IMR-90 (cell line): ENCODE data around the gene L1CAM. TPM values are rescaled to one million over a fixed set of nuclear protein-coding genes. Genes with fewer than 3 reads are reported as not detected.

Experiments
- ATAC-seq: fragments of 200-7000 bp; cut with Tn5 transposase; 2 replicates; pipeline ENCODE4 v1.9.1; 2020; ENCODE audit warnings: low read depth, mild to moderate bottlenecking, moderate library complexity
- BruUV-seq: library from RNA; stranded (reverse); fragments of 400-500 nt; replicated peaks from 2 replicates; lab custom pipeline; 2021; lab: Mats Ljungman, UMichigan
- CTCF ChIA-PET: fragments of 300-600 bp; formaldehyde crosslinking; extraction: SDS; loops from one replicate; lab custom pipeline; 2021; ENCODE audit warnings: antibody characterized with exemption; lab: Yijun Ruan, JAX
- POLR2A ChIA-PET: fragments of 300-600 bp; sonication (Branson Sonifier 250); formaldehyde crosslinking; loops from one replicate; lab custom pipeline; 2022; ENCODE audit warnings: antibody characterized with exemption; ENCODE audit not compliant: unreplicated experiment; lab: Charles Lee
- DNase-seq: peaks from one replicate; pipeline ENCODE4 v3.0.0; 2013
- H2AFZ ChIP-seq: replicated peaks from 2 replicates; pipeline ENCODE3; 2013; ENCODE audit warnings: low read length, mild to moderate bottlenecking; ENCODE audit not compliant: poor library complexity
- H2AK5ac ChIP-seq: 2 replicates; pipeline ENCODE4 v1.6.1; 2013; ENCODE audit warnings: low read depth, low read length, inconsistent platforms
- H2AK9ac ChIP-seq: replicated peaks from 2 replicates; pipeline ENCODE3; 2013; ENCODE audit warnings: mild to moderate bottlenecking, low read depth, low read length, moderate library complexity; ENCODE audit not compliant: poor library complexity
- H2BK120ac ChIP-seq: 2 replicates; pipeline ENCODE4 v1.6.1; 2013; ENCODE audit warnings: low read depth, low read length, inconsistent platforms
- H2BK15ac ChIP-seq: 3 replicates; pipeline ENCODE4 v1.6.1; 2013; ENCODE audit warnings: low read depth, low read length, inconsistent platforms
- H2BK20ac ChIP-seq: 2 replicates; pipeline ENCODE4 v1.6.1; 2013; ENCODE audit warnings: low read depth, mild to moderate bottlenecking, inconsistent platforms, low read length, moderate library complexity
- H2BK5ac ChIP-seq: 2 replicates; pipeline ENCODE4 v1.6.1; 2013; ENCODE audit warnings: mild to moderate bottlenecking, low read depth, low read length, inconsistent platforms; ENCODE audit not compliant: poor library complexity, severe bottlenecking
- H3K14ac ChIP-seq: replicated peaks from 2 replicates; pipeline ENCODE4 v1.6.1; 2013; ENCODE audit warnings: low read depth, low read length, inconsistent platforms
- H3K18ac ChIP-seq: 2 replicates; pipeline ENCODE4 v1.6.1; 2013; ENCODE audit warnings: low read depth, low read length, control low read depth
- H3K23ac ChIP-seq: 2 replicates; pipeline ENCODE4 v1.6.1; 2013; ENCODE audit warnings: low read depth, low read length, inconsistent platforms
- H3K27ac ChIP-seq: 2 replicates; pipeline ENCODE4 v1.5.1; 2013; ENCODE audit warnings: mild to moderate bottlenecking, control low read depth, low read length; ENCODE audit not compliant: insufficient read depth
- H3K27me3 ChIP-seq: 2 replicates; pipeline ENCODE4 v1.6.1; 2013; ENCODE audit warnings: low read length; ENCODE audit not compliant: control insufficient read depth, insufficient read depth
- H3K36me3 ChIP-seq: 2 replicates; pipeline ENCODE4 v1.6.1; 2013; ENCODE audit warnings: low read length, mixed read lengths; ENCODE audit not compliant: control insufficient read depth, insufficient read depth
- H3K4ac ChIP-seq: 2 replicates; pipeline ENCODE4 v1.6.1; 2013; ENCODE audit warnings: low read depth, low read length, inconsistent platforms
- H3K4me1 ChIP-seq: 2 replicates; pipeline ENCODE4 v1.6.1; 2013; ENCODE audit warnings: low read length, mixed read lengths; ENCODE audit not compliant: control insufficient read depth, insufficient read depth
- H3K4me2 ChIP-seq: 2 replicates; pipeline ENCODE4 v1.6.1; 2013; ENCODE audit warnings: low read depth, mild to moderate bottlenecking, control low read depth, low read length, moderate library complexity
- H3K4me3 ChIP-seq: 2 replicates; pipeline ENCODE4 v1.5.1; 2013; ENCODE audit warnings: low read depth, mild to moderate bottlenecking, control low read depth, low read length, moderate library complexity; ENCODE audit not compliant: insufficient read depth
- H3K56ac ChIP-seq: 2 replicates; pipeline ENCODE4 v1.6.1; 2013; ENCODE audit warnings: low read length, inconsistent platforms; ENCODE audit not compliant: insufficient read depth; ENCODE audit errors: extremely low read depth
- H3K79me1 ChIP-seq, 2 experiments: 2 replicates each; pipeline ENCODE4 v1.6.1; 2013; ENCODE audit warnings: low read length in 2 of 2, inconsistent platforms in 1 of 2, low read depth in 1 of 2
- H3K9ac ChIP-seq: 2 replicates; pipeline ENCODE4 v1.6.1; 2013; ENCODE audit warnings: low read depth, low read length, control low read depth
- H3K9me1 ChIP-seq: 2 replicates; pipeline ENCODE4 v1.6.1; 2013; ENCODE audit warnings: low read length, inconsistent platforms; ENCODE audit not compliant: insufficient read depth
- H3K9me3 ChIP-seq: 2 replicates; pipeline ENCODE4 v1.6.1; 2013; ENCODE audit warnings: low read length; ENCODE audit not compliant: control insufficient read depth, insufficient read depth
- H4K20me1 ChIP-seq: 2 replicates; pipeline ENCODE4 v1.6.1; 2013; ENCODE audit warnings: low read length, inconsistent platforms; ENCODE audit not compliant: insufficient read depth
- H4K5ac ChIP-seq: 2 replicates; pipeline ENCODE4 v1.6.1; 2013; ENCODE audit warnings: mild to moderate bottlenecking, low read depth, low read length, control low read depth
- H4K8ac ChIP-seq, 2 experiments: 2 replicates each; pipeline ENCODE4 v1.6.1; 2013; ENCODE audit warnings: low read depth in 2 of 2, low read length in 2 of 2, control low read depth in 1 of 2, inconsistent platforms in 1 of 2
- H4K91ac ChIP-seq: 2 replicates; pipeline ENCODE4 v1.6.1; 2013; ENCODE audit warnings: low read depth, low read length, inconsistent platforms; ENCODE audit not compliant: insufficient read depth
- BHLHE40 ChIP-seq: fragments of 150-350 bp; IDR thresholded peaks from 2 replicates; pipeline ENCODE4 v1.6.1; 2016; ENCODE audit warnings: mild to moderate bottlenecking, low read depth, low read length
- CEBPB ChIP-seq: IDR thresholded peaks from 2 replicates; pipeline ENCODE4 v1.6.1; 2012; ENCODE audit warnings: low read depth, low read length, improper control_type of control experiment
- CHD1 ChIP-seq: IDR thresholded peaks from 2 replicates; pipeline ENCODE4 v1.6.1; 2012; ENCODE audit warnings: low read depth, low read length, improper control_type of control experiment
- FOS ChIP-seq: fragments of 150-350 bp; IDR thresholded peaks from 2 replicates; pipeline ENCODE4 v1.6.1; 2016; ENCODE audit warnings: low read depth, low read length
- MXI1 ChIP-seq: IDR thresholded peaks from 2 replicates; pipeline ENCODE4 v1.6.1; 2012; ENCODE audit warnings: low read depth, mild to moderate bottlenecking, low read length, moderate library complexity, borderline replicate concordance
- NFE2L2 ChIP-seq: fragments of 150-350 bp; IDR thresholded peaks from 2 replicates; pipeline ENCODE4 v1.6.1; 2016; ENCODE audit warnings: low read depth, mild to moderate bottlenecking, low read length
- POLR2A ChIP-seq: IDR thresholded peaks from 2 replicates; pipeline ENCODE4 v1.6.1; 2012; ENCODE audit warnings: mild to moderate bottlenecking, low read depth, low read length
- RAD21 ChIP-seq: IDR thresholded peaks from 2 replicates; pipeline ENCODE4 v1.6.1; 2012; ENCODE audit warnings: low read length, improper control_type of control experiment
- RCOR1 ChIP-seq: IDR thresholded peaks from 2 replicates; pipeline ENCODE4 v1.6.1; 2012; ENCODE audit warnings: mild to moderate bottlenecking, low read length, improper control_type of control experiment; ENCODE audit not compliant: insufficient replicate concordance
- RFX5 ChIP-seq: IDR thresholded peaks from 2 replicates; pipeline ENCODE4 v1.8.0; 2012; ENCODE audit warnings: low read depth, mild to moderate bottlenecking, low read length, moderate library complexity
- WGBS, 2 experiments: methylation state at CpG; one replicate each; pipeline versions ENCODE4 v1.1.5 to v1.1.7; 2013; ENCODE audit warnings: missing lambda C conversion rate in 2 of 2; ENCODE audit not compliant: insufficient read length in 1 of 2; ENCODE audit errors: extremely low coverage in 2 of 2; 5-methylcytosine and 5-hydroxymethylcytosine counted together
- dilution Hi-C: fragments of 300-500 bp; cut with HindIII; formaldehyde crosslinking; loops from one replicate; pipeline ENCODE4 v1.14.3; 2018; ENCODE audit warnings: low sequenced_read_pairs; ENCODE audit not compliant: unreplicated experiment
- in situ Hi-C: fragments of 300-500 bp; cut with MboI; formaldehyde crosslinking; loops from 3 replicates; pipeline ENCODE4 v1.14.3; 2019; ENCODE audit warnings: low sequenced_read_pairs, inconsistent platforms, mixed read lengths
- intact Hi-C: fragments of 100-400 bp; cut with micrococcal nuclease; formaldehyde crosslinking; loops from 2 replicates; pipeline ENCODE4 v1.10.0; 2022
- polyA plus RNA-seq, 3 experiments: library from polyadenylated mRNA; depleted of rRNA; stranded (reverse); fragments of >200 nt; gene quantifications; 2 replicates each; pipeline ENCODE4 v1.2.3, GENCODE V29; 2012; ENCODE audit warnings: low replicate concordance in 1 of 3
- total RNA-seq: library from RNA; depleted of rRNA; stranded (reverse); fragments of >200 nt; gene quantifications from 2 replicates; pipeline ENCODE4 v1.2.3, GENCODE V29; 2012
- TF ChIP-seq, protein P1 (sequence below): fragments of 150-350 bp; IDR thresholded peaks from 2 replicates; pipeline ENCODE4 v1.6.1; 2017; ENCODE audit warnings: mild to moderate bottlenecking, antibody characterized with exemption, low read length, low read depth

The L1CAM gene
- total and polyA plus RNA-seq, 2 of the 4 experiments (the other 2 are of a cell fraction), result 0.36 to 1.9 TPM

DNA sequence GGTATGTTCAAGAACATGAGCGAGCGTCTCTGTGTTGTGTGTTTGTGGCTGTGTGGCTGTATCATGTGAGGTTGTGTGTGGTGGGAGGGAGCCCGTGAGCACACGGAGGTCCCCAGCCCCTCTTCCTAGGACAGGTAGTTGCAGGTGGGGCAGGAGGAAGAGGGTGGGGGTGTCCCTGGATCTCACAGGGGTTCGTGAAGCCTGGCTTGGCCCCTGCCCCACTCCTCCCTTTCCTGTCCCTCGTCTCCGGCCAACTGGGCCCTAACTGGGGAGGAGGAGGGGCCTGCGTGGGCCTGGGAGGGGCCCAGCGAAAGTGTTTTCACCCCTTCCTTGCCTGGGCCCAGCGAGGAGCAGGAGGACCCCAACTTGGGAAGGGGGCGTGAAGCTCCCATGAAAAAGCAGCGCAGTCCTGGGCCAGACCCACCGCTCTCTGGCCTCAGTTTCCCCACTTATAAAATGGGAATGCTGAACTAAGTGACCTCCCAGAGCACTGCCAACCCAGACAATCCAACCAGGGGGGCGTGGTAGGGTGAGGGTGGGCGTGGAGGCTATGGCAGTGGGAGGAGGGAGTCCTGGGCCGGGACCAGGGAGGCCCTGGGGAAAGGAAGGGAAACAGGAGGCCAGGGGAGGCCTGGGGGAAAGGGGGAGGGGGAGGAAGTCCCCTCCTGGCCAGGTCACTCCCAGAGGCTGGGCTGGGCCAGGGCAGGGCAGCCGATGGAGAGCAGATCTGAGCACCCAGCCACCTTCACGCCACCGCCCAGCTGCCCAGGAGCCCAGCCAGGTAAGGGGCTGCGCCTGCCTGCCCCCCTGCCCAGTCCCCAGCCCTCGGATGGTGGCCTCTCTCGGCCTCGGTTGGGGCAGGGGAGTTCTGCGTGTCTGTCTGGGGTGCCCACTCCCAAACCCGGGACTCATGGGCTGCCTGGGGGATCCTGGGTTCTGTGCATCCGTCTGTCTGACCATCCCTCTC, 18.3 kb upstream of the L1CAM start, which contains the start of gene AVPR2:
Gene AVPR2, plus strand, starts transcription at position 683 of the 967 bp plus-strand sequence. CDS start 473 bp downstream, outside the sequence.
- in situ Hi-C loops, result loop anchor here (25.0 kb wide), 1 partner anchor 942 kb away; no protein-coding TSS in a partner anchor

More for the DNA sequence above, 18.3 kb upstream of the L1CAM start, which contains the start of gene AVPR2:
- no peak within 1 kb of the TSS for H3K4me3 ChIP-seq
- no peak within 1 kb of the TSS for H3K4ac ChIP-seq
- no peak within 1 kb of the TSS for H3K4me2 ChIP-seq
- ChIA-PET POLR2A (no interaction called here), CTCF (no interaction called here)
- H4K20me1 ChIP-seq, result no peaks in the 10 kb centered on the region; the same call in 1 of the 2 replicates
- H3K14ac ChIP-seq, result no peak within 1 kb of the TSS
- H3K18ac ChIP-seq, result no peak within 1 kb of the TSS
- H4K91ac ChIP-seq, result no peak within 1 kb of the TSS
- H3K27ac ChIP-seq, result no peak within 1 kb of the TSS
- peaks cover 4% of the 10 kb centered on the region for H3K9me1 ChIP-seq
- intact Hi-C loops, result no loop called here
- peaks cover 3% of the 10 kb centered on the region; the same call in 1 of the 2 replicates for H3K27me3 ChIP-seq
- H3K9ac ChIP-seq, result no peak within 1 kb of the TSS
- H2BK20ac ChIP-seq, result no peak within 1 kb of the TSS
- no peak within 1 kb of the TSS for H3K23ac ChIP-seq
- H2AK9ac ChIP-seq, result no peak within 1 kb of the TSS
- BruUV-seq, result no TSS peak
- WGBS, 2 experiments, result 67% methylated on average over 5 of the region's 26 CpGs; no CpG with 5 or more reads in 1 of the 2 experiments
- H2AK5ac ChIP-seq, result no peak within 1 kb of the TSS
- no peaks in the 10 kb centered on the region; the same call in 1 of the 2 replicates for H3K9me3 ChIP-seq
- no peak for ATAC-seq
- peaks cover 9% of the 10 kb centered on the region; the same call in 1 of the 2 replicates for H3K4me1 ChIP-seq
- H3K36me3 ChIP-seq, result no peaks in the 10 kb centered on the region
- H4K5ac ChIP-seq, result no peak within 1 kb of the TSS
- no peak within 1 kb of the TSS for H4K8ac ChIP-seq
- no peak within 1 kb of the TSS for H3K56ac ChIP-seq
- H2BK5ac ChIP-seq, result no peak within 1 kb of the TSS
- no peak within 1 kb of the TSS for H2AFZ ChIP-seq
- no peaks in the 10 kb centered on the region for H3K79me1 ChIP-seq
- no peak for DNase-seq
- TF ChIP-seq RCOR1, result no peak
- TF ChIP-seq, protein P1, sequence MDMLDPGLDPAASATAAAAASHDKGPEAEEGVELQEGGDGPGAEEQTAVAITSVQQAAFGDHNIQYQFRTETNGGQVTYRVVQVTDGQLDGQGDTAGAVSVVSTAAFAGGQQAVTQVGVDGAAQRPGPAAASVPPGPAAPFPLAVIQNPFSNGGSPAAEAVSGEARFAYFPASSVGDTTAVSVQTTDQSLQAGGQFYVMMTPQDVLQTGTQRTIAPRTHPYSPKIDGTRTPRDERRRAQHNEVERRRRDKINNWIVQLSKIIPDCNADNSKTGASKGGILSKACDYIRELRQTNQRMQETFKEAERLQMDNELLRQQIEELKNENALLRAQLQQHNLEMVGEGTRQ, result no peak
- TF ChIP-seq BHLHE40, result no peak
- no peak for TF ChIP-seq POLR2A
- TF ChIP-seq RFX5, result no peak
- TF ChIP-seq NFE2L2, result no peak
- no peak for TF ChIP-seq MXI1
- TF ChIP-seq CEBPB, result no peak
- TF ChIP-seq CHD1, result no peak
- no peak for TF ChIP-seq FOS
- TF ChIP-seq RAD21, result no peak
- dilution Hi-C loops, result no loop called here
- no peak within 1 kb of the TSS for H2BK120ac ChIP-seq
- no peak within 1 kb of the TSS for H2BK15ac ChIP-seq
